Left lung (tissue), 10 donors: Measurements from ENCODE around the gene R3HDM4. TPM values are rescaled to one million over a fixed set of nuclear protein-coding genes. Genes with fewer than 3 reads are reported as not detected.

Experiments
- ATAC-seq: fragments of 200-7000 bp; cut with Tn5 transposase; one replicate; pipeline ENCODE4 v1.9.1; 2020; ENCODE audit warnings: moderate library complexity
- DNase-seq, 4 donors: peaks; one replicate each; pipeline ENCODE4 v3.0.0-alpha.2; 2013 to 2020
- H3K27ac ChIP-seq, 2 donors: fragments of 200-600 bp; sonication (generic) in 1 of 2; one replicate each; pipeline versions ENCODE4 v1.5.0 to v1.8.0; 2020 to 2021
- H3K27me3 ChIP-seq, 2 donors: fragments of 200-600 bp; sonication (generic) in 1 of 2; one replicate each; pipeline versions ENCODE4 v1.5.0 to v1.8.0; 2020 to 2021
- H3K36me3 ChIP-seq, 2 donors: fragments of 200-600 bp; sonication (generic) in 1 of 2; one replicate each; pipeline versions ENCODE4 v1.5.0 to v1.8.0; 2020 to 2021
- H3K4me1 ChIP-seq, 2 donors: fragments of 200-600 bp; one replicate each; pipeline ENCODE4 v1.8.0; 2021
- H3K4me3 ChIP-seq, 2 donors: fragments of 200-600 bp; sonication (generic) in 1 of 2; one replicate each; pipeline versions ENCODE4 v1.5.0 to v1.8.0; 2020 to 2021; ENCODE audit warnings: mild to moderate bottlenecking in 1 of 2
- H3K9me3 ChIP-seq, 2 donors: fragments of 200-600 bp; sonication (generic) in 1 of 2; one replicate each; pipeline versions ENCODE4 v1.5.0 to v1.8.0; 2020 to 2021
- intact Hi-C, 2 donors: fragments of 100-400 bp; cut with DNase I; formaldehyde crosslinking; loops; one replicate each; pipeline versions ENCODE4 v1.11.2 to v1.14.2; 2022
- polyA plus RNA-seq, 6 donors: library from polyadenylated mRNA; unstranded; fragments of 120-200 nt; gene quantifications; one replicate each; pipeline ENCODE4 v1.2.1, GENCODE V29; 2013; ENCODE audit not compliant: insufficient read length in 6 of 6
- total RNA-seq, 2 donors: library from RNA; stranded (reverse); fragmentation: NEBNext Ultra II Directional; extraction: Animal tissue kit (Norgen Biotek cat#: 25700); gene quantifications; one replicate each; pipeline ENCODE4 v1.2.1, GENCODE V29; 2021
- TF ChIP-seq, protein P1 (sequence below), 2 donors: fragments of 200-600 bp; sonication (generic) in 1 of 2; IDR thresholded peaks; one replicate each; pipeline versions ENCODE4 v1.5.0 to v1.8.0; 2021; ENCODE audit warnings: antibody characterized with exemption in 2 of 2
- donor health status: DM: no; HTN: yes; CAD: no.
- donor health status: DM: no; HTN: no; CAD: no.

R3HDM4 gene
- total and polyA plus RNA-seq, 8 donors = 28.8 to 66.3 (median 39.0) TPM

- TF ChIP-seq, protein P1, sequence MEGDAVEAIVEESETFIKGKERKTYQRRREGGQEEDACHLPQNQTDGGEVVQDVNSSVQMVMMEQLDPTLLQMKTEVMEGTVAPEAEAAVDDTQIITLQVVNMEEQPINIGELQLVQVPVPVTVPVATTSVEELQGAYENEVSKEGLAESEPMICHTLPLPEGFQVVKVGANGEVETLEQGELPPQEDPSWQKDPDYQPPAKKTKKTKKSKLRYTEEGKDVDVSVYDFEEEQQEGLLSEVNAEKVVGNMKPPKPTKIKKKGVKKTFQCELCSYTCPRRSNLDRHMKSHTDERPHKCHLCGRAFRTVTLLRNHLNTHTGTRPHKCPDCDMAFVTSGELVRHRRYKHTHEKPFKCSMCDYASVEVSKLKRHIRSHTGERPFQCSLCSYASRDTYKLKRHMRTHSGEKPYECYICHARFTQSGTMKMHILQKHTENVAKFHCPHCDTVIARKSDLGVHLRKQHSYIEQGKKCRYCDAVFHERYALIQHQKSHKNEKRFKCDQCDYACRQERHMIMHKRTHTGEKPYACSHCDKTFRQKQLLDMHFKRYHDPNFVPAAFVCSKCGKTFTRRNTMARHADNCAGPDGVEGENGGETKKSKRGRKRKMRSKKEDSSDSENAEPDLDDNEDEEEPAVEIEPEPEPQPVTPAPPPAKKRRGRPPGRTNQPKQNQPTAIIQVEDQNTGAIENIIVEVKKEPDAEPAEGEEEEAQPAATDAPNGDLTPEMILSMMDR (IDR thresholded peaks at IDR 0.05) = no peak
- no peak for DNase-seq
Observed at GRCh38 chr19:943551-944170, 30.6 kb upstream of the R3HDM4 start.

GRCh38 chr19:942133-942645, 29.2 kb upstream of the R3HDM4 start:
- Histone ChIP-seq H3K9me3 (no peaks in the 10 kb centered on the region), H3K27me3 (no peaks in the 10 kb centered on the region), H3K36me3 (peaks cover 0 to 10% of the 10 kb centered on the region in 2 donors), H3K27ac (no peak overlapping the region), H3K4me3 (no peak overlapping the region), H3K4me1 (peaks cover 14 to 49% of the 10 kb centered on the region in 2 donors)
- intact Hi-C loops = no loop called here
- no peak for DNase-seq
- ATAC-seq = no peak
- TF ChIP-seq, protein P1 (IDR thresholded peaks at IDR 0.05) = no peak

More at GRCh38 chr19:943551-944170, 30.6 kb upstream of the R3HDM4 start:
- Histone ChIP-seq H3K27ac (no peak overlapping the region), H3K4me1 (peaks cover 14 to 53% of the 10 kb centered on the region in 2 donors), H3K36me3 (peaks cover 0 to 13% of the 10 kb centered on the region in 2 donors), H3K27me3 (no peaks in the 10 kb centered on the region), H3K9me3 (no peaks in the 10 kb centered on the region), H3K4me3 (no peak overlapping the region)
- intact Hi-C loops = no loop called here
- no peak for ATAC-seq

- TF ChIP-seq, protein P1 (IDR thresholded peaks at IDR 0.05) = no peak
- H3K27ac ChIP-seq = peak overlapping the region in 1 of 2 donors; percentile 79
- intact Hi-C loops = no loop called here
- peaks cover 14 to 52% of the 10 kb centered on the region in 2 donors for H3K4me1 ChIP-seq
- H3K36me3 ChIP-seq = peaks cover 0 to 10% of the 10 kb centered on the region in 2 donors
- ATAC-seq (no peak), DNase-seq (no peak)
- H3K4me3 ChIP-seq = peak overlapping the region; percentile 14 to 42
- H3K9me3 ChIP-seq = no peaks in the 10 kb centered on the region
- H3K27me3 ChIP-seq = no peaks in the 10 kb centered on the region
Observed at GRCh38 chr19:941292-942132, 28.5 kb upstream of the R3HDM4 start.

- Histone ChIP-seq H3K27ac (peak overlapping the region; percentile 79 to 81), H3K9me3 (no peaks in the 10 kb centered on the region), H3K4me1 (peaks cover 14 to 55% of the 10 kb centered on the region in 2 donors), H3K27me3 (no peaks in the 10 kb centered on the region), H3K4me3 (peak overlapping the region; percentile 14 to 42), H3K36me3 (peaks cover 0 to 12% of the 10 kb centered on the region in 2 donors)
- DNase-seq = peak in 2 of 4 donors; percentile 73 to 92
- peak; percentile 85 for ATAC-seq
- intact Hi-C loops = no loop called here
- TF ChIP-seq, protein P1 (IDR thresholded peaks at IDR 0.05) = no peak
Observed at GRCh38 chr19:940591-941291, 27.7 kb upstream of the R3HDM4 start.
